Sigmoid colon (tissue), 4 donors: ENCODE data around the gene IL18.

Experiments
- EP300 ChIP-seq, 4 donors: sonication (generic); formaldehyde crosslinking; IDR thresholded peaks; one replicate each; pipeline ENCODE4 v1.6.1; 2017; ENCODE audit warnings: antibody characterized with exemption in 4 of 4
- POLR2A ChIP-seq, 2 donors: fragments of 450-650 bp; IDR thresholded peaks; one replicate each; pipeline ENCODE4 v1.6.1; 2016; ENCODE audit warnings: antibody characterized with exemption in 2 of 2, mild to moderate bottlenecking in 2 of 2, moderate library complexity in 2 of 2
- POLR2AphosphoS5 ChIP-seq, 4 donors: sonication (generic); formaldehyde crosslinking; IDR thresholded peaks; one replicate each; pipeline ENCODE4 v1.6.1; 2017; ENCODE audit warnings: antibody characterized with exemption in 4 of 4
- TF ChIP-seq, protein P1 (sequence below), 4 experiments: fragments of 450-650 bp in 3 of 4; fragments of 200-600 bp in 1 of 4; IDR thresholded peaks; one replicate each; pipeline ENCODE4 v1.5.1; 2016 to 2019; ENCODE audit warnings: antibody characterized with exemption in 4 of 4, mild to moderate bottlenecking in 3 of 4, moderate library complexity in 2 of 4

DNA sequence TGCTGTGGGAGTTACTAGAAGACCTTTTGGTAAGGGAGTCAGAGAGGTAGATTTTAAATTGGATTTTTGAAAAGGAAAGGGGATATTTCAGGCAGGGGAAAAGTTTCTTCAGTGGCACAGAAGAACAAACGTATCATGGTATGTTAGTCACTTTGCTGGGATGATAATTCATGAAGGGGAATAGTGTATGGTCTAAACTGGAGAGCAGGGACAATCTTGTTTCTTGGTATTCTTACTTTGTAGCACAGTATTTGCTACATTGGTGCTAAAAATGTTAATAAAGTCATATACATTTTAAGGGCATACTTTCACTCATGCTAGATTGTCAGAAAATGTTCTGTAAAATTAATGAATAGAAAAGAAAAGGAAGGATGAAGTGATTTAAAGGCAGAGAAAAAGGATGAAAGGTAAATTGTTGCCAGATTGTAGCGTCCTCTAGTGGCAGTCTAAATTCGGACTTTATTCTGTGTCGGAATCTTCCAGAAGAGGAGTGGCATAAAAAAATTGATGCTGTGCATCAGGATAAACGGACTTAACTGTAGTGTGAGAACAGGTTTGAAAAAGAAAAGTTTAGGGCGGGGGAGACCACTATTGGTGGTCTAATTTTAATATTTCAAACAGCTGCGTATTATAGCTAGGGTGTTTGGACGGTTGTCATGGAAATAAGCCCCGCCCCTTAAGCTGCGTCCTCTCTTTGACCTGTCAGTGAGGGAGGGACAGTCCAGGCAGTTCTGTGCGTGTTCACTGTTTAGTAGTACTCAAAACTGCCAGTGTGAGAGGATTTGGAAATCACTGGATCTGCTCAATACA, 11.1 kb upstream of the IL18 start, which contains the start of gene BCO2:
- TF ChIP-seq, protein P1, sequence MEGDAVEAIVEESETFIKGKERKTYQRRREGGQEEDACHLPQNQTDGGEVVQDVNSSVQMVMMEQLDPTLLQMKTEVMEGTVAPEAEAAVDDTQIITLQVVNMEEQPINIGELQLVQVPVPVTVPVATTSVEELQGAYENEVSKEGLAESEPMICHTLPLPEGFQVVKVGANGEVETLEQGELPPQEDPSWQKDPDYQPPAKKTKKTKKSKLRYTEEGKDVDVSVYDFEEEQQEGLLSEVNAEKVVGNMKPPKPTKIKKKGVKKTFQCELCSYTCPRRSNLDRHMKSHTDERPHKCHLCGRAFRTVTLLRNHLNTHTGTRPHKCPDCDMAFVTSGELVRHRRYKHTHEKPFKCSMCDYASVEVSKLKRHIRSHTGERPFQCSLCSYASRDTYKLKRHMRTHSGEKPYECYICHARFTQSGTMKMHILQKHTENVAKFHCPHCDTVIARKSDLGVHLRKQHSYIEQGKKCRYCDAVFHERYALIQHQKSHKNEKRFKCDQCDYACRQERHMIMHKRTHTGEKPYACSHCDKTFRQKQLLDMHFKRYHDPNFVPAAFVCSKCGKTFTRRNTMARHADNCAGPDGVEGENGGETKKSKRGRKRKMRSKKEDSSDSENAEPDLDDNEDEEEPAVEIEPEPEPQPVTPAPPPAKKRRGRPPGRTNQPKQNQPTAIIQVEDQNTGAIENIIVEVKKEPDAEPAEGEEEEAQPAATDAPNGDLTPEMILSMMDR (IDR thresholded peaks at IDR 0.05): peak; percentile 68 to 90 (median 84)
- TF ChIP-seq EP300 (IDR thresholded peaks at IDR 0.05) (peak in 1 of 4 donors; percentile 34), POLR2A (IDR thresholded peaks at IDR 0.05) (no peak), POLR2AphosphoS5 (IDR thresholded peaks at IDR 0.05) (peak in 3 of 4 donors; percentile 55 to 79 (median 61))
